A549 (cell line): ENCODE measurements around the gene TARDBP. TPM values are rescaled to one million over a fixed set of nuclear protein-coding genes. Genes with fewer than 3 reads are reported as not detected.
"Not testable (repeated sequence)": the region's sequence is repeated elsewhere in the genome, so short reads cannot be mapped to it uniquely, and the experiment has no call there.

Experiments used
- ATAC-seq, 2 experiments: fragments of 200-7000 bp in 1 of 2; fragments of >200 bp in 1 of 2; cut with Nextera tagmentation in 1 of 2; cut with Tn5 transposase in 1 of 2; 3 replicates each; pipeline versions ENCODE4 v1.8.0 to v1.9.1; 2018 to 2020; ENCODE audit warnings: mild to moderate bottlenecking in 1 of 2, moderate library complexity in 1 of 2
- CTCF ChIA-PET: fragments of 300-600 bp; sonication (Branson Sonifier 250); formaldehyde crosslinking; extraction: SDS; loops from one replicate; lab custom pipeline; 2021; ENCODE audit warnings: antibody characterized with exemption, inconsistent platforms; lab: Yijun Ruan, JAX
- POLR2A ChIA-PET: fragments of 350-600 bp; formaldehyde crosslinking; extraction: SDS; loops from one replicate; lab custom pipeline; 2021; ENCODE audit warnings: antibody characterized with exemption, inconsistent platforms; lab: Yijun Ruan, JAX
- DNase-seq, 2 experiments: peaks; one replicate each; pipeline versions ENCODE4 v3.0.0 to v3.0.0-alpha.2; 2011 to 2016; ENCODE audit warnings: low read depth in 1 of 2, low spot score in 1 of 2
- FAIRE-seq: peaks from 2 replicates; lab custom pipeline; 2011; peaks lifted over from hg19 to GRCh38; lab: Jason Lieb, UNC
- H3K27ac ChIP-seq, 2 experiments: fragments of >200 bp; sonication (Bioruptor Twin); formaldehyde crosslinking; 3 replicates each; pipeline ENCODE4 v1.5.1; 2016 to 2017
- H3K4me1 ChIP-seq: fragments of >200 bp; sonication (Bioruptor Twin); formaldehyde crosslinking; 3 replicates; pipeline ENCODE4 v1.6.1; 2016
- H3K4me2 ChIP-seq: fragments of >200 bp; sonication (Bioruptor Twin); formaldehyde crosslinking; 3 replicates; pipeline ENCODE4 v1.6.1; 2016
- H3K4me3 ChIP-seq: fragments of >200 bp; sonication (Bioruptor Twin); formaldehyde crosslinking; 3 replicates; pipeline ENCODE4 v1.5.1; 2016
- H3K9me3 ChIP-seq: fragments of >200 bp; sonication (Bioruptor Twin); formaldehyde crosslinking; 3 replicates; pipeline ENCODE4 v1.6.1; 2016
- CHD2 ChIP-seq: fragments of 150-350 bp; IDR thresholded peaks from 2 replicates; pipeline ENCODE4 v1.6.1; 2014; ENCODE audit warnings: low read length; ENCODE audit not compliant: partially characterized antibody
- EHF ChIP-seq: fragments of 250-450 bp; sonication (Bioruptor Pico); IDR thresholded peaks from 2 replicates; pipeline ENCODE4 v1.5.0; 2020; ENCODE audit warnings: mild to moderate bottlenecking
- HDAC2 ChIP-seq: fragments of 200-600 bp; sonication (generic); IDR thresholded peaks from 2 replicates; pipeline ENCODE4 v1.6.1; 2016
- HOXA7 ChIP-seq: fragments of 250-450 bp; sonication (Bioruptor Pico); IDR thresholded peaks from 2 replicates; pipeline ENCODE4 v1.5.0; 2020; ENCODE audit warnings: mild to moderate bottlenecking, moderate library complexity
- HOXB13 ChIP-seq: fragments of 250-450 bp; sonication (Bioruptor Pico); IDR thresholded peaks from 2 replicates; pipeline ENCODE4 v1.5.0; 2020; ENCODE audit warnings: low read depth, mild to moderate bottlenecking, moderate library complexity
- JUNB ChIP-seq: fragments of >200 bp; sonication (Bioruptor Twin); formaldehyde crosslinking; IDR thresholded peaks from 2 replicates; pipeline ENCODE4 v1.6.1; 2016
- KDM5A ChIP-seq: fragments of 200-600 bp; sonication (generic); IDR thresholded peaks from 2 replicates; pipeline ENCODE4 v1.6.1; 2016; ENCODE audit warnings: antibody characterized with exemption, mild to moderate bottlenecking
- RAD21 ChIP-seq, 2 experiments: fragments of >200 bp in 1 of 2; sonication (Bioruptor Twin) in 1 of 2; formaldehyde crosslinking in 1 of 2; IDR thresholded peaks in 1 of 2; conservative IDR thresholded peaks in 1 of 2; 2 replicates in 1 of 2; 3 replicates in 1 of 2; pipeline ENCODE4 v1.6.1; 2012 to 2018; ENCODE audit warnings: inconsistent platforms in 1 of 2
- RFX5 ChIP-seq: fragments of 450-650 bp; IDR thresholded peaks from 2 replicates; pipeline ENCODE4 v1.7.1; 2014; ENCODE audit warnings: antibody characterized with exemption, mild to moderate bottlenecking, moderate library complexity
- TP53 ChIP-seq: fragments of 250-450 bp; sonication (Bioruptor Pico); IDR thresholded peaks from 2 replicates; pipeline ENCODE4 v1.5.0; 2021; ENCODE audit warnings: mild to moderate bottlenecking, moderate library complexity
- WGBS: methylation state at CpG from one replicate; pipeline ENCODE4 v1.1.6; 2017; ENCODE audit errors: missing lambda C conversion rate; 5-methylcytosine and 5-hydroxymethylcytosine counted together
- polyA plus RNA-seq, 4 experiments: library from polyadenylated mRNA; depleted of rRNA in 3 of 4; stranded (reverse); fragments of >200 nt; fragmentation: RNase III in 1 of 4; extraction: RNeasy Plus Mini Kit Qiagen cat#74134 plus additional on column Dnase treatment in 1 of 4; gene quantifications; 2 replicates in 3 of 4; 3 replicates in 1 of 4; pipeline ENCODE4 v1.2.3, GENCODE V29; 2011 to 2017
- TF ChIP-seq, protein P1 (sequence below): fragments of 200-600 bp; sonication (generic); IDR thresholded peaks from 2 replicates; pipeline ENCODE4 v1.6.1; 2016; ENCODE audit warnings: antibody characterized with exemption, mild to moderate bottlenecking, moderate library complexity
- TF ChIP-seq, protein P2 (sequence below): IDR thresholded peaks from 2 replicates; pipeline ENCODE4 v1.6.1; 2012
- TF ChIP-seq, protein P3 (sequence below): fragments of >200 bp; sonication (Bioruptor Twin); formaldehyde crosslinking; IDR thresholded peaks from 3 replicates; pipeline ENCODE4 v1.6.1; 2016
- TF ChIP-seq, protein P4 (sequence below): fragments of >200 bp; sonication (Bioruptor Twin); formaldehyde crosslinking; IDR thresholded peaks from 3 replicates; pipeline ENCODE4 v1.5.1; 2016

Gene TARDBP
- polyA plus RNA-seq, 2 of the 4 experiments (the other 2 are of a cell fraction), result 264 to 299 TPM

DNA sequence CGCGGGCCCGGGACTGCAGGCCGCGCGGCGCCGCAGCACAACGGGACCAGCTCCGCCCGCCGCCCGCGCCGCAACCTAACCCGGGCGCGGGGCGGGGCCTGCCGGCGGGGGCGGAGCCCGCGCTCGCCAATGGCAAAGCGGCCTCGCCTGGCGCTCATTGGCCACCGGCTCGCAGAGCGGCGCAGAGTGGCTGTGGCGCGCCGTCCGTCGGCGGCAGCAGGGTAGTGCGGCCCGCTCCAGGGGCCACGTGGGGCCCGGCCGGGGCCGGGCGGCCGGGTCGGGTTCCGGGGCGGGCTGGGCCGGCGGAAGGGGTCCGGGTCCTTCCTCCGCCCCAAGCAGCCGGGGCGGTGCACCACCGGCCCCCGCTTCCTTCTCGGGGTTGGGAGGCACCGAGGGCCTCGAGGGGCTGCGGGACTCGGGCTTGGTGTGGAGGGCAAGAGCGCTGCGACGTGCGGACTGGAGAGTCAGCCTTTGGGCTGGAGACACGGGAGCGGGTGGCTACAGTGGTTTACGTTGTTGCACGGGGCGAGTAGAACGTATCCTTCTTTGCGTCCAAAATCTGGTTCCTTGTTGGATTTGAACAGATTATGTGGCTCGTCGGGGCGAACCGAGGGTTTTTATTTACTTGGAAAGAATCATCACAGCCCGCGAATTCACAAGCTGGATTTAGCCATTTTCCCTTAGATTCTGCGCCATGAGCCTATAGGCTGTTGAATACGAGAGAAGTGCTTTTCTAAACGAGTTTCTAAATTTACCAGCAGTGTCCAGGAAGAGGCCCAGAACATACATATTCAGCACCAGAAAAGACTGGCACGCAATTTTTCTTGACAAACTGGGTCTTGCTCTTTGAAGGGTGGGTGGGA, 47.7 kb downstream of the TARDBP start, which contains the start of gene SRM (continued):
- TF ChIP-seq EHF, result no peak
- no peak for TF ChIP-seq JUNB
- TF ChIP-seq TP53 (CRISPR knock-in tag), result 0 out of 2 replicates have a peak, but pooled peaks have one; percentile 48
- no peak for TF ChIP-seq RAD21 (conservative IDR thresholded peaks at IDR 0.05 in 1 of 2, IDR thresholded peaks at IDR 0.05 in 1 of 2)
- TF ChIP-seq, protein P1, sequence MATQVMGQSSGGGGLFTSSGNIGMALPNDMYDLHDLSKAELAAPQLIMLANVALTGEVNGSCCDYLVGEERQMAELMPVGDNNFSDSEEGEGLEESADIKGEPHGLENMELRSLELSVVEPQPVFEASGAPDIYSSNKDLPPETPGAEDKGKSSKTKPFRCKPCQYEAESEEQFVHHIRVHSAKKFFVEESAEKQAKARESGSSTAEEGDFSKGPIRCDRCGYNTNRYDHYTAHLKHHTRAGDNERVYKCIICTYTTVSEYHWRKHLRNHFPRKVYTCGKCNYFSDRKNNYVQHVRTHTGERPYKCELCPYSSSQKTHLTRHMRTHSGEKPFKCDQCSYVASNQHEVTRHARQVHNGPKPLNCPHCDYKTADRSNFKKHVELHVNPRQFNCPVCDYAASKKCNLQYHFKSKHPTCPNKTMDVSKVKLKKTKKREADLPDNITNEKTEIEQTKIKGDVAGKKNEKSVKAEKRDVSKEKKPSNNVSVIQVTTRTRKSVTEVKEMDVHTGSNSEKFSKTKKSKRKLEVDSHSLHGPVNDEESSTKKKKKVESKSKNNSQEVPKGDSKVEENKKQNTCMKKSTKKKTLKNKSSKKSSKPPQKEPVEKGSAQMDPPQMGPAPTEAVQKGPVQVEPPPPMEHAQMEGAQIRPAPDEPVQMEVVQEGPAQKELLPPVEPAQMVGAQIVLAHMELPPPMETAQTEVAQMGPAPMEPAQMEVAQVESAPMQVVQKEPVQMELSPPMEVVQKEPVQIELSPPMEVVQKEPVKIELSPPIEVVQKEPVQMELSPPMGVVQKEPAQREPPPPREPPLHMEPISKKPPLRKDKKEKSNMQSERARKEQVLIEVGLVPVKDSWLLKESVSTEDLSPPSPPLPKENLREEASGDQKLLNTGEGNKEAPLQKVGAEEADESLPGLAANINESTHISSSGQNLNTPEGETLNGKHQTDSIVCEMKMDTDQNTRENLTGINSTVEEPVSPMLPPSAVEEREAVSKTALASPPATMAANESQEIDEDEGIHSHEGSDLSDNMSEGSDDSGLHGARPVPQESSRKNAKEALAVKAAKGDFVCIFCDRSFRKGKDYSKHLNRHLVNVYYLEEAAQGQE, result no peak
- TF ChIP-seq, protein P2, sequence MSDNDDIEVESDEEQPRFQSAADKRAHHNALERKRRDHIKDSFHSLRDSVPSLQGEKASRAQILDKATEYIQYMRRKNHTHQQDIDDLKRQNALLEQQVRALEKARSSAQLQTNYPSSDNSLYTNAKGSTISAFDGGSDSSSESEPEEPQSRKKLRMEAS, result peak; percentile 79
- no peak for TF ChIP-seq CHD2
- no peak for TF ChIP-seq HDAC2
- no peak for TF ChIP-seq RFX5
- no peak for TF ChIP-seq HOXB13 (CRISPR knock-in tag)
- TF ChIP-seq, protein P3, sequence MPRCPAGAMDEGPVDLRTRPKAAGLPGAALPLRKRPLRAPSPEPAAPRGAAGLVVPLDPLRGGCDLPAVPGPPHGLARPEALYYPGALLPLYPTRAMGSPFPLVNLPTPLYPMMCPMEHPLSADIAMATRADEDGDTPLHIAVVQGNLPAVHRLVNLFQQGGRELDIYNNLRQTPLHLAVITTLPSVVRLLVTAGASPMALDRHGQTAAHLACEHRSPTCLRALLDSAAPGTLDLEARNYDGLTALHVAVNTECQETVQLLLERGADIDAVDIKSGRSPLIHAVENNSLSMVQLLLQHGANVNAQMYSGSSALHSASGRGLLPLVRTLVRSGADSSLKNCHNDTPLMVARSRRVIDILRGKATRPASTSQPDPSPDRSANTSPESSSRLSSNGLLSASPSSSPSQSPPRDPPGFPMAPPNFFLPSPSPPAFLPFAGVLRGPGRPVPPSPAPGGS, result peak; percentile 65; the same call in 1 of the 3 replicates
- TF ChIP-seq HOXA7 (CRISPR knock-in tag), result no peak
- TF ChIP-seq, all 56 proteins: peak for 7

DNA sequence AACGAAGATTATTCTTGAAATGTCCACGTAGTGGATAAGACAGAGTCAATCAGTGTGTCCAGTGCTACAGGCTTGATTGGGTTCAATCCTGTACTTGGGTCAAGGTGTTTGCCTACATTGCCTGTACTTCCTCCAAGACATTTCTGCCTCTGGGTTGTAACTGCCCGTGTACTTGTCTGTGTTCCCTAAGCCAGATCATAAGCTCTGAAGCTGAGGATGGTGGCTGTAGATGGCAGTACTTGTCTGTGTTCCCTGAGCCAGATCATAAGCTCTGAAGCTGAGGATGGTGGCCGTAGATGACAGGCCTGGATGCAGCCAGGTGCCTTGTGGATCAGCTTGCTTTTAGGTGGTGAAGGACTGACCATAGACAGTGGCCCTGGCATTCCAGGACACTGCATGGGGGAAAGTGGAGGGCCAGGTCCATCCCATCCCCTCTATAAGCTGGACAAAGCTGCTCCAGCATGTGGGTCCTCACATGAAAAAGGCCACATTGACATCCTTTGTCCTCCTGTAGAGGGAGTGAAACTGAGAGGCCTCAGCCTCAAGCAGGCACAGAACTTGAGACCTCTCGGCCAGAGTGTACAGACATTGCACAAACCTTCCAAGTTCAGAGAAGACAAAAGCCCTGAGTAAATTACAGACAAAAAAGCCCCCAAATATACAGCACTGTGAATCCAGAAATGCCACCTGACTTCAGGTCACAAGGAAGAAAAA, 49.4 kb downstream of the TARDBP start:
- no peak overlapping the region for H3K27ac ChIP-seq
- WGBS, result 85% methylated on average over 5 of the region's 5 CpGs
- no peak for DNase-seq
- H3K4me2 ChIP-seq, result no peak overlapping the region
- no peaks in the 10 kb centered on the region for H3K9me3 ChIP-seq
- no peak for FAIRE-seq
- no peak for ATAC-seq
- ChIA-PET POLR2A (no interaction called here), CTCF (interaction anchor here (0.8 to 2.8 kb wide), 3 partner anchors 19 to 24 kb away, joined by 3 to 15 read pairs (median 3); no protein-coding TSS in a partner anchor)
- H3K4me1 ChIP-seq, result peaks cover 9% of the 10 kb centered on the region; the same call in 2 of the 3 replicates
- TF ChIP-seq TP53 (CRISPR knock-in tag), result no peak
- TF ChIP-seq, all 56 proteins: peak for 0
- H3K4me3 ChIP-seq, result no peak overlapping the region

DNA sequence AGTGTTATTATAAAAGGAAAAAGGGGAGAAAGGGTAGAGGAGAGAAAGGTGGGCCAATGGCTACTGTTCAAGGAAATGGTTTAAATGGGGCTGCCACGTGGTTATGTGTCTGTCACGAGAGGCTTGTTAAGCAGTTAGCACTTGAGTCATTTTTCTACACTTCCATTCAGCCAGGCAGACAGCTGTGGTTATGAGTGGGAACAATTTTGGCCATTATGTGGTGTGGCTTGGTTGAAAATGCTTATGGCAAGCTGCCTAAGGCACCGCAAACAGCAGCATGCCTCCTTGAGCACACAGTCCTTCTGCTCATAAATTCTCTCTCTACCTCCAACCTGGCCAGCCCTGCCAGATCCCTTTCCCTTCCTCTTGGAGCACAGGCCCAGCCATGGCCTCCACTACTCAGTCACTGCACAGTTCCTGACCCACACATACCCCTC, 50.5 kb downstream of the TARDBP start:
- Histone ChIP-seq H3K4me1 (peaks cover 9% of the 10 kb centered on the region; the same call in 2 of the 3 replicates), H3K4me3 (no peak overlapping the region), H3K4me2 (no peak overlapping the region), H3K27ac (no peak overlapping the region), H3K9me3 (no peaks in the 10 kb centered on the region)
- no peak for TF ChIP-seq KDM5A
- TF ChIP-seq, protein P4, sequence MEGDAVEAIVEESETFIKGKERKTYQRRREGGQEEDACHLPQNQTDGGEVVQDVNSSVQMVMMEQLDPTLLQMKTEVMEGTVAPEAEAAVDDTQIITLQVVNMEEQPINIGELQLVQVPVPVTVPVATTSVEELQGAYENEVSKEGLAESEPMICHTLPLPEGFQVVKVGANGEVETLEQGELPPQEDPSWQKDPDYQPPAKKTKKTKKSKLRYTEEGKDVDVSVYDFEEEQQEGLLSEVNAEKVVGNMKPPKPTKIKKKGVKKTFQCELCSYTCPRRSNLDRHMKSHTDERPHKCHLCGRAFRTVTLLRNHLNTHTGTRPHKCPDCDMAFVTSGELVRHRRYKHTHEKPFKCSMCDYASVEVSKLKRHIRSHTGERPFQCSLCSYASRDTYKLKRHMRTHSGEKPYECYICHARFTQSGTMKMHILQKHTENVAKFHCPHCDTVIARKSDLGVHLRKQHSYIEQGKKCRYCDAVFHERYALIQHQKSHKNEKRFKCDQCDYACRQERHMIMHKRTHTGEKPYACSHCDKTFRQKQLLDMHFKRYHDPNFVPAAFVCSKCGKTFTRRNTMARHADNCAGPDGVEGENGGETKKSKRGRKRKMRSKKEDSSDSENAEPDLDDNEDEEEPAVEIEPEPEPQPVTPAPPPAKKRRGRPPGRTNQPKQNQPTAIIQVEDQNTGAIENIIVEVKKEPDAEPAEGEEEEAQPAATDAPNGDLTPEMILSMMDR, result no peak
- DNase-seq, result no peak
- ChIA-PET CTCF (interaction anchor here (0.6 to 4.2 kb wide), 2 partner anchors 25 to 651 kb away, joined by 3 to 16 read pairs; no protein-coding TSS in a partner anchor), POLR2A (no interaction called here)
- WGBS, result 90% methylated on average over 3 of the region's 3 CpGs
- FAIRE-seq, result no peak
- ATAC-seq, result no peak

DNA sequence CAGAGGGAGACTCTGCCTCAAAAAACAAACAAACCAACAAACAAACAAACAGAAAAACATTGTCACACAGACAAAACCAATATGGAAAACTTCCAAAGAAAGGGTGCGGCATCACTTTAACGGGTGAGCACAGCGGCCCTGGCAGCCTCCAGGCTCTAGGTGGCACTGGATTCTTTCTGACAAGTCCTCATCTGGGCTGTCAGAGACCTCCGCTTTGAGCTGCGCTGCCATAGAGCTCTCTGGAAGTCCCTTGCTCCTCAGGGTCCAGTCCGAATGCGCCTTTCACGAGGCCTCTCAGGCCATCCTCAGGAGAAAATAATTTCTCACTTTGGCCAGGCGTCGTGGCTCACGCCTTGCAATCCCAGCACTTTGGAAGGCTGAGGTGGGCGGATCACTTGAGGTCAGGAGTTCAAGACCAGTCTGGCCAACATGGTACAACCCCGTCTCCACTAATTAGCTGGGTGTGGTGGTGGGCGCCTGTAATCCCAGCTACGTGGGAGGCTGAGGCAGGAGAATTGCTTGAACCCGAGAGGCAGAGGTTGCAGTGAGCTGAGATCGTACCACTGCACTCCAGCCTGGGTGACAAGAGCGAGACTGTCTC, 51.6 kb downstream of the TARDBP start:
- ChIA-PET CTCF (interaction anchor here (0.7 to 4.2 kb wide), 3 partner anchors 26 to 589 kb away, joined by 3 to 16 read pairs (median 3); no protein-coding TSS in a partner anchor), POLR2A (interaction anchor here (0.7 kb wide), 1 partner anchor 95 kb away, joined by 3 read pairs; no protein-coding TSS in a partner anchor)
- not testable (repeated sequence) for FAIRE-seq, H3K27ac ChIP-seq, H3K4me1 ChIP-seq, H3K4me2 ChIP-seq, H3K4me3 ChIP-seq, H3K9me3 ChIP-seq
- WGBS, result 89% methylated on average over 12 of the region's 18 CpGs
- peak in 1 of 2 experiments; percentile 31; a peak in 2 of 6 replicates for ATAC-seq
- peak in 1 of 2 experiments; percentile 55 for DNase-seq
